OCI-LY7 (cell line): ENCODE results near the gene ESPNL.

Experiments
- CTCF ChIP-seq: fragments of 200-600 bp; sonication (generic); conservative IDR thresholded peaks from 2 replicates; pipeline ENCODE4 v1.5.1; 2014; ENCODE audit warnings: mild to moderate bottlenecking, antibody characterized with exemption, low read length, moderate library complexity, mixed read lengths
- EZH2phosphoT487 ChIP-seq: fragments of 200-600 bp; sonication (generic); IDR thresholded peaks from 2 replicates; pipeline ENCODE4 v1.6.1; 2018; ENCODE audit warnings: low read depth, borderline replicate concordance, mild to moderate bottlenecking, mixed run types, antibody characterized with exemption, low read length, moderate library complexity, mixed read lengths

GRCh38 chr2:238164906-238165287 lies 64.8 kb downstream of the ESPNL start:
- TF ChIP-seq CTCF (no peak), EZH2phosphoT487 (no peak)
